ENCODE data around the gene RABL3.
"Not testable (repeated sequence)": the region's sequence is repeated elsewhere in the genome, so short reads cannot be mapped to it uniquely, and the experiment has no call there.

RABL3 gene

DNA sequence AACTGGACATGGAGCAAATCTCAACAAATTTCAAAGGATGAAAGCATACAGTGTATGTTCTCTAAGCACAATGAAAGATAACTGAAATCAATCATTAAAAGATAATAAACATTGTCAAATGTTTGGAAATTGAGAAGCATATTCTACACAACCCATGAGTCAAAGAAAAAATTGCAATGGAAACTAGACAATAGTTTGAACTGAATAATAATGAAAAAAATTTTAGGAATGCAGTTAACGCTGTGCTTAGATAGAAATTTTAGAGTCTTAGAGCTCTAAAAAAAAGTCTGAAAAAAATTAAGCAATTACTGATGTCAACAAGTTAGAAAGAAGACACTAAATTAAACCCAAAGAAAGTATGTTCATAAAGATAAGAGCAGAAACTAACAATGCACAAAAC, 15.5 kb downstream of the RABL3 start:
- Mint-ChIP-seq H3K9me3 (no peaks in the 10 kb centered on the region), H3K4me1 (no peaks in the 10 kb centered on the region), H3K27ac (no peak overlapping the region), H3K36me3 (ENCODE audit: low read depth) (peaks cover 40% of the 10 kb centered on the region), H3K4me3 (no peak overlapping the region), H3K27me3 (no peaks in the 10 kb centered on the region)
- ATAC-seq (no peak), DNase-seq (no peak)

DNA sequence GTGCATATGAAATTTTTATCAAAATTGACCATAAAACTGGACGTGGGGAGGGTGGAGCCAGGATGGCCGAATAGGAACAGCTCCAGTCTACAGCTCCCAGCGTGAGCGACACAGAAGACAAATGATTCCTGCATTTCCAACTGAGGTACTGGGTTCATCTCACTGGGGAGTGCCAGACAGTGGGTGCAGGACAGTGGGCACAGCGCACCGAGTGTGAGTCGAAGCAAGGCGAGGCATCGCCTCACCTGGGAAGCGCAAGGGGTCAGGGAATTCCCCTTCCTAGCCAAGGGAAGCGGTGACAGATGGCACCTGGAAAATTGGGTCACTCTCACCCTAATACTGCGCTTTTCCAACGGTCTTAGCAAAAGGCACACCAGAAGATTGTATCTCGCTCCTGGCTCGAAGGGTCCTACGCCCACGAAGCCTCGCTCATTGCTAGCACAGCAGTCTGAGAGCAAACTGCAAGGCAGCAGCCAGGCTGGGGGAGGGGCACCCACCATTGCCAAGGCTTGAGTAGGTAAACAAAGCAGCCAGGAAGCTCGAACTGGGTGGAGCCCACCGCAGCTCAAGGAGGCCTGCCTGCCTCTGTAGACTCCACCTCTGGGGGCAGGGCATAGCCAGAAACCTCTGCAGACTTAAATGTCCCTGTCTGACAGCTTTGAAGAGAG, 23.0 kb downstream of the RABL3 start:
- not testable (repeated sequence) for H3K27ac Mint-ChIP-seq, H3K9me3 Mint-ChIP-seq, H3K27me3 Mint-ChIP-seq, ATAC-seq
- peak overlapping the region; percentile 25 for H3K4me3 Mint-ChIP-seq
- peaks cover 34% of the 10 kb centered on the region for H3K4me1 Mint-ChIP-seq
- DNase-seq: peak; percentile 41
- H3K36me3 Mint-ChIP-seq (ENCODE audit: low read depth): peaks cover 33% of the 10 kb centered on the region

DNA sequence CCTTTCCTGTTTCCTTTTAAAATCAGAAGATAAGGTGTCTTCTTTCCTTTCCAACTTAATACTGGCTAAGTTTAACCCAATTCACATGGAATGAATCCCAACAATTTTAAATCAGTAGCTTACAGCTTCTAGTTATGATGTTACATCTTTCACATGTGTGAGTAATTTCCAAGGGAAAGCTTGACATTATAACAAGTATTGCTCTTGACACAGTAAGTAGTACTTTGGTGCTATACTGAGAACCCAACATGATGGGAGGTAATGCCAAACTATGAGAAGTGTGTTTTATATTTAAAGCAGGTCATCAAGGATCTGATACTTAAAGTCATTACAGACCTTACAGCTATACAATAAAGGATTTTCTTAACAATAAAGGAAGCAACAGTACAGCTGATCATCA, 29.1 kb downstream of the RABL3 start:
- DNase-seq (no peak), ATAC-seq (no peak)
- peaks cover 10% of the 10 kb centered on the region for H3K36me3 Mint-ChIP-seq (ENCODE audit: low read depth)
- no peak overlapping the region for H3K4me3 Mint-ChIP-seq
- no peaks in the 10 kb centered on the region for H3K9me3 Mint-ChIP-seq
- peaks cover 9% of the 10 kb centered on the region for H3K4me1 Mint-ChIP-seq
- H3K27ac Mint-ChIP-seq: no peak overlapping the region
- H3K27me3 Mint-ChIP-seq: no peaks in the 10 kb centered on the region

DNA sequence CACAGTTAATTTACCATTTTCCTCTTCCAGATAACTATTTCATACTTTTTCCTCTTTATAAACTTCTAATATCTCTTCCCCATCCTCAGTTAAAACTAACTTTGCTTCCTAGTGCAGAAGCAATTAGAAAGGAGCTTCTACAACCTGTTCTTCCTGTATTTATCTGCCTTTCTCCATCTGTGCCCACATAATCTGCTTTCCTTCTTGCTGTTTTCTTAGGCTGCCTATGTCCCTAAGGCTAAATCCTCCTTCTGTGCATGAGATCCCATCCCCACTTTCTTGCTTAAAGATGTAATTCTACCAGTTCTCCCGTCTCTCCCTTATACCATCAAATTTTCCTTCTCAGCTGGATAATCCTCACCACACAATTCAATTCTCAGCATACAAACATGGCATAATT, 31.9 kb downstream of the RABL3 start:
- H3K4me3 Mint-ChIP-seq: no peak overlapping the region
- ATAC-seq (no peak), DNase-seq (no peak)
- H3K4me1 Mint-ChIP-seq: peaks cover 4% of the 10 kb centered on the region
- peaks cover 15% of the 10 kb centered on the region for H3K36me3 Mint-ChIP-seq (ENCODE audit: low read depth)
- no peaks in the 10 kb centered on the region for H3K9me3 Mint-ChIP-seq
- no peaks in the 10 kb centered on the region for H3K27me3 Mint-ChIP-seq
- H3K27ac Mint-ChIP-seq: no peak overlapping the region

DNA sequence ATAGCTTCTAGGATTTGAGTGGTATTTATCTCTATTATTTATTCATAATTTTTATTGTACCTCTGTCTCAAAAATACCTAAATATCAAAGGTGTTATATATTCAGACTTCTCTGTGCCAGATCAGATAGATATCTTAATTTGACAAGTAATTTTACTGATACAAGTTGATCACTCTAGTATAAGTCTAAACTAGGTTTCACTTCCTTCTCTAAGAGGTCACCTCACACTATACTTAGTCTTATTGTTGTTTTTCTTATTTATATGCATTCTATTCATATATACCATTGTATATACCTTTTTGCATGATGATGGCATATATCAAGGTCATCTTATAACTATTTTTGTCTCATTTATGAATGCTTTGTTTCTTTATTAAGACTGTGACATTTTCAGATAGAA, 33.9 kb downstream of the RABL3 start:
- no peak for DNase-seq
- no peak for ATAC-seq
- H3K27me3 Mint-ChIP-seq: no peaks in the 10 kb centered on the region
- peaks cover 30% of the 10 kb centered on the region for H3K36me3 Mint-ChIP-seq (ENCODE audit: low read depth)
- H3K4me3 Mint-ChIP-seq: no peak overlapping the region
- peaks cover 11% of the 10 kb centered on the region for H3K9me3 Mint-ChIP-seq
- H3K27ac Mint-ChIP-seq: no peak overlapping the region
- H3K4me1 Mint-ChIP-seq: no peaks in the 10 kb centered on the region

DNA sequence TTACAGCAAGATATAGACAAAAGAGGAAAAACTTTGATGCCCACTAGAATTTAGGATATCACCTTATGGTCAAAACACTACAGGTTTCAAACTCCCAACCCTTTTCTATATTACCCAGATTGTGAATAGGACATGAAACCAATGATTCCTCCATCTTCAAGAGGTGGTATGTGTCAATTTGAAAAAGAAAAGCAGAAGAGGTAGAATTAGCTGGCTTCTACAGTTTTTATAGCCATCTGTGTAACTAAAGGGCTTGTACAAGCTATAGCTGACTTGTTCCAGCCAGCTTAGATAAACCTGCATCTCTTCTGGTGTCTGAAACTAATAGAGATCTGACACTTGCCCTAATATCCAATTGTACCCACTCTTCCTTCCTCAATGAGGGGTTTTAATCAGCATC, 35.4 kb downstream of the RABL3 start:
- peaks cover 41% of the 10 kb centered on the region for H3K36me3 Mint-ChIP-seq (ENCODE audit: low read depth)
- no peak for DNase-seq
- H3K27me3 Mint-ChIP-seq: no peaks in the 10 kb centered on the region
- H3K27ac Mint-ChIP-seq: no peak overlapping the region
- no peak for ATAC-seq
- H3K9me3 Mint-ChIP-seq: peaks cover 15% of the 10 kb centered on the region
- no peaks in the 10 kb centered on the region for H3K4me1 Mint-ChIP-seq
- no peak overlapping the region for H3K4me3 Mint-ChIP-seq

DNA sequence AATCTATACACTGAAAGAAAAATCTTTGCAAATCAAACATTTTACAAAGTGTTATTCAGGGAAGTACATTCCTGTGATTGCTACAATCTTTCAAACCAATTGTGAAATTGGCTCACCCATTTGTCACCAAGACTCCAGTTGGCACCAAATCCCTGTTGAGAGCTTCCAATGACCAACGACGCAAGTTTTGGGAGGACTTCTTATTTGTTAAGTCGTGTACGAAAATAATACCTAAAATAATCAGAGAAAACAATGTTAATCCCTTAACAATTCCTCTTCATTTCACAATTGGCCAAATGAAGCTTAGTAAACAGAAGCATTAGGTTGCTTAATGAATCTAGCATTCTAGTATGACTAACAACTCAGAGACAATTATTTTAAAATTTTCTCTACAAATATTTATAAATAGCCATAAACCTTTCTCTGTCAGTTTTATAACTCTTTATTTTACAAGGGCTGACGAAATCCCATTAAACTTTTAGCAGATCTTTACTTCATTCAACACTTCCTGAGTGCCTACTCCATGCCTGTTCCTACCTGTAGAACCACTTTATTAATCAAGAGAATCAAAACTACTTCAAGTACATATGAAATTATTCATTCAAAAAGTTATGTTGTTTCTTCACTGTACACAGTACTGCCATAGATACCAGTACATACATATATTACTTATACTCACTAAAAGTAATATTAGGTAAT, 36.3 kb downstream of the RABL3 start:
- Mint-ChIP-seq H3K27ac (no peak overlapping the region), H3K4me1 (no peaks in the 10 kb centered on the region), H3K4me3 (no peak overlapping the region), H3K36me3 (ENCODE audit: low read depth) (peaks cover 45% of the 10 kb centered on the region), H3K27me3 (no peaks in the 10 kb centered on the region), H3K9me3 (peaks cover 15% of the 10 kb centered on the region)
- no peak for DNase-seq
- ATAC-seq: no peak

DNA sequence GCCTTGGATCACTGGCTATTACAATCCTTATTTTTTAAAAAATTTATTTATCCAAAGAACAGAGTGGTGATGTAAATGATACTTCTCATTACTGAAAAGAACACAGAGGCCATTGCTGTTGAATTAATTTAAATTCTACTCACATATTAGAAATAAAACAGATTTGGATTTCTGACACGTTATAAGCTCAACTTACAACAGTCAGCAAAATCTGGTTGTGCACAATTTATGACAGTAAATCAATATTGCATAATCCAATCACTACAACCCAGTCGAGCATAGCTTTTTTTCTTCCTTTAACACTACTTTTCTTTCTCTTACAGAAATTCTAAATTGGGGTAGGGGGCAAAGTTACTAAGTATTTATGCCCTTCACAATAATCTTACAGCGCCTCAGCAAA, 43.0 kb downstream of the RABL3 start:
- H3K27me3 Mint-ChIP-seq: no peaks in the 10 kb centered on the region
- DNase-seq (no peak), ATAC-seq (no peak)
- peaks cover 24% of the 10 kb centered on the region for H3K36me3 Mint-ChIP-seq (ENCODE audit: low read depth)
- H3K9me3 Mint-ChIP-seq: peaks cover 13% of the 10 kb centered on the region
- no peaks in the 10 kb centered on the region for H3K4me1 Mint-ChIP-seq
- no peak overlapping the region for H3K27ac Mint-ChIP-seq
- H3K4me3 Mint-ChIP-seq: no peak overlapping the region

DNA sequence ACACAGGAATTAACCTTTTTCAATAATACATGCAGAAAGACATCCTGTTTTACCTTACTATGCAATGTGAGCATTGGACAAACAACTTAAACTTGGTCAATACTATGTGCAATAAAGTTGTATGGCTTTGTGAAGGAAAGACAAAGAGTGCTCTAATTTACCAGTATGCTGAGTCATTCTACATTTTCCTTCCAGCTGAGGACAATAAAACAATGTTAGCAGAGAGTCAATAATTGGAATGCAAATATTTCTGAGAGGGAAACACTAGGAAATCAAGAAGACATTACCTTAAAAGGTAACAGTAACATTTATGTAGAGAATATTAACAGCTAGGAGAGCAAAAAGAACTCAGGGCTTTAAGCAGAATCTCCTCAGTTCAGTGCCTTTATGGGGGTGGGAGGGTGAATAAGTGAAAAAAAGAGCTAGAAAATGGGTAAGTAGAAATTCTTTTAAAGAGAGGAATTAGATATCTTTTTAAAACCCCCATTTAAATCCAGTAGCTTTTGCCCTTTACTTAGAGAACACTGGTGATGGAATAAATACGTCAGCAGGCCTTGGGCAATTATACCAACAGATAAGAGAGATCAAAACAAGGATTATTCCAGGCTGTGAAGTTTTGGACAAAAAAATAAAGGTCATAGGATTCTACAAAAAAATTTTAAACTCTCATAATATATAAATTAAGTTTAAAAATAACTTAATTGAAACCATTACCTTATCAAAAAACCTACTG, 48.7 kb downstream of the RABL3 start:
- no peak overlapping the region for H3K4me3 Mint-ChIP-seq
- peaks cover 10% of the 10 kb centered on the region for H3K36me3 Mint-ChIP-seq (ENCODE audit: low read depth)

DNA sequence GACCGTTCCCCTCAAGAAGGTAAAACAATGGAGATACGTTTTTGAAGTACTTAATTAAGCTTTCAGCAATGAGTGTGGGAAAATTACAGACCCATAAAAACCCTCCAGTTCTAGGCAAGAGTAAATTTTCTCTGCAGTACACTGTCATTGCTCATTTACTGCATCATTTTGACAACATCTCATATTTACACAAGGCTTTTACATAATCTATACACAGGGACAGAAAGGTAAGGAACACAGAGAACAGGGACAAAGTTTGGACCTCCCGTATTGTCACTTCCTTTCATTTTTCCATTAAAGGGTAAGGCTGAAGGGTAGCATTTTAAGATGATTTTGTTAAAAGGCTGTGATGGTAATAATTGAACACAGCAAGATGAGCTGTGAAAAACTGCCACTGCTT, 52.9 kb downstream of the RABL3 start:
- Mint-ChIP-seq H3K27ac (no peak overlapping the region), H3K4me3 (no peak overlapping the region), H3K4me1 (peaks cover 2% of the 10 kb centered on the region), H3K9me3 (no peaks in the 10 kb centered on the region), H3K36me3 (ENCODE audit: low read depth) (peaks cover 14% of the 10 kb centered on the region), H3K27me3 (no peaks in the 10 kb centered on the region)
- DNase-seq: no peak
- ATAC-seq: no peak

More for the DNA sequence above, 48.7 kb downstream of the RABL3 start:
- no peak overlapping the region for H3K27ac Mint-ChIP-seq
- no peaks in the 10 kb centered on the region for H3K9me3 Mint-ChIP-seq
- peaks cover 2% of the 10 kb centered on the region for H3K4me1 Mint-ChIP-seq
- ATAC-seq (no peak), DNase-seq (no peak)
- no peaks in the 10 kb centered on the region for H3K27me3 Mint-ChIP-seq

DNA sequence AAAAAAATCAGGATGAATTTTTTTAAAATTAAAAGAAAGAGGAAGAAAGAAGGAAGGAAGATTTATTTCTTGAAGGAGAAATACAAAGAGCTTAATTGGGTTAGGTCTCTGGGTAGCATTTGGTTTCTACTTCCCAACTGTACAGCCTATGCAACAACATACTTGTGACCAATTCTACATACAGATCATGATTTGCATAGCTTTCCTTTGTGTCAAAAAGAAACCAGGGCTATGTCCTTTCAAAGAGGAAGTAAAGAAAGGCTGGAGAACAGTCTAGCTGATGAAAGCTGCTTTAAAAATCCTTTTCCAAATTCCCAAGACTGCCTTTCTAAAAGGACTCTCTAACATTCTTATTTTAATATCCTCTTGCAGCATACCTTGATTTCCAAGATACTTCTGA, 54.2 kb downstream of the RABL3 start:
- H3K9me3 Mint-ChIP-seq: no peaks in the 10 kb centered on the region
- H3K27ac Mint-ChIP-seq: no peak overlapping the region
- H3K4me3 Mint-ChIP-seq: no peak overlapping the region
- DNase-seq (no peak), ATAC-seq (no peak)
- no peaks in the 10 kb centered on the region for H3K27me3 Mint-ChIP-seq
- H3K4me1 Mint-ChIP-seq: no peaks in the 10 kb centered on the region
- peaks cover 14% of the 10 kb centered on the region for H3K36me3 Mint-ChIP-seq (ENCODE audit: low read depth)

DNA sequence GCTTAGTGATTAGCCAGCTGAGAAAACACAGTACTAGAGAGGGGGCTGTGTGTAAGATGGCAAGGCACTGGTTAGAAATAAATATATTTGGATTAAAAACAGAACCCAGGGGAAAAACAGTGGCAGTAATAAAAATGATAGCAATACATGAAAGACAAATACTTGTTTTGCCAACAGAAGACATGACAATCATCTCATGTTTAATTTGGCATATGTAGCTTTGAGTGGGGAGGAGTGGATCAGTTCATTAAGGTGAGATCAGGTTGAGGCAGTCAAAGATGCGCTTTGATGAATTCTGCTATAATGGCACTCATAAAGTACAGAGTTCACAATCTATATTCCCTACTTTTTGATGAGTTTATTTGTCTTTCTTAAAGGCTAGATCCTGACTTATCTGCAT, 56.9 kb downstream of the RABL3 start:
- no peak overlapping the region for H3K27ac Mint-ChIP-seq
- no peaks in the 10 kb centered on the region for H3K27me3 Mint-ChIP-seq
- H3K4me1 Mint-ChIP-seq: no peaks in the 10 kb centered on the region
- H3K4me3 Mint-ChIP-seq: no peak overlapping the region
- H3K36me3 Mint-ChIP-seq (ENCODE audit: low read depth): peaks cover 8% of the 10 kb centered on the region
- H3K9me3 Mint-ChIP-seq: no peaks in the 10 kb centered on the region
- ATAC-seq (no peak), DNase-seq (no peak)

DNA sequence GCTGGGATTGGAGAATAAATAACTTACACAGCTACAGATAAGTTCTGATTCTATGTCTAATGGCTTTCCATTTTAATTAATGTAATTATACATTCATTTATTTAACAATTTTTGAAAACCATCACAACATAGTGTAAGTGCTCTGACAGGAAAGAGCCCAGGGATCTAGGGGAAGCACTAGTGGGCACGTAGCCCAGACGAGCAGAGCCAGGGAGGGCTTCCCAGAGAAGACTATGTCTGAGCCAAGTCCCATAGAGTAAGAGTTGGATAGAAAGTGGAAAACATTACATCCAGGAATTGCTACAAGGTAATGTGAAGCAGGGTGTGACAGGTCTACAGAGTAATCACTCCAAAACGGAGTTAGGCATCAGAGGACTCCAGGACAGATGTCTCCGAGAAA, 57.4 kb downstream of the RABL3 start:
- no peaks in the 10 kb centered on the region for H3K4me1 Mint-ChIP-seq
- no peak overlapping the region for H3K27ac Mint-ChIP-seq
- no peaks in the 10 kb centered on the region for H3K27me3 Mint-ChIP-seq
- no peaks in the 10 kb centered on the region for H3K9me3 Mint-ChIP-seq
- ATAC-seq (no peak), DNase-seq (no peak)
- peaks cover 8% of the 10 kb centered on the region for H3K36me3 Mint-ChIP-seq (ENCODE audit: low read depth)
- no peak overlapping the region for H3K4me3 Mint-ChIP-seq

DNA sequence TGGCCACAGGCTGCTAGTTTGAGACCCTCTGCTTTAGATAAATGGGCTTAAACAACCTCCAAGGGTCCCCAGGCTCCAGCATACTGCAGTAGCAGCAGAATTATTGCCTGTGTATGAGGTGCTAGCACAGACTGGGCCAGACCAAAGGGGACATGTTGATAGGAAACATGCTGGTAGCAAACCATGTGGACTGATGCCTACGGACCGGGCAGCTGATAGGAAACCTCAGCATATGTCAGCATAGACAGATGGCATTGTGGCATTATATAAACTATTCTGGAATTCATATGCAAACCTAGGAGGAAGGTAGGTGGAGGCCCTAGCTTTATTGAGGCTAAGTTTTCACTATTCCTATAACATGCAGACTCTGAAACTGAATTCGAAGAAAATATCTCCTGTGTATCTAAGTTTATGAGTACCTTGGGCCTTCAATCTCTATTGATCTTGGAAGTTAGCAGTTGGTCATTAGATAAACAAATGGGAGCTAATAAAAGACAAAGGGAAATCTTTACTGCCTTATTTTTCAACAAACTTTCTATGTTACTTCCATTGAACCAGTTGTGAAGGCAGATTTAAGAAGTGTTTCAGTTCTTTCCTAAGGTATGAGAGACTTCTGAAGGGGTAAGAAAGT, 58.5 kb downstream of the RABL3 start:
- no peak for ATAC-seq
- Mint-ChIP-seq H3K4me3 (no peak overlapping the region), H3K4me1 (peaks cover 3% of the 10 kb centered on the region), H3K36me3 (ENCODE audit: low read depth) (peaks cover 4% of the 10 kb centered on the region), H3K27me3 (no peaks in the 10 kb centered on the region), H3K27ac (no peak overlapping the region), H3K9me3 (no peaks in the 10 kb centered on the region)
- no peak for DNase-seq

DNA sequence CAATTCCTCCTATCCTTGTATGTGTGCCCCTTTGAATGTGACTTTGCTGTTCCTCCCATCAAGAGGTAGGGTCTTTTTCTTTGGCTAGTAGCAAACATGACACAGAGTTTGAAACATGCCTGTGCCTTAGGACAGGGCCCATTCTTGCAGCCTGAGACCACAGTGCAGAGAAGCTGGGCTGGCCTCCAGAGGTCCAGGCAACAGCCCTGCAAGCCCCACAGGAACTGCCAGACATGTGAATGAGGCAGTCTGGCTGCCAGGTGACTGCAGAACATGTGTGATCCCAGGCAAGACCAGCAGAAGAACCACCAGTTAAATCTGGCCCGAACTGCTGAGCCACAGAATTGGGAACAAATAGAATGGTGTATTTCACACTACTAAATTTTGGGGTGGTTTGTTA, 59.1 kb downstream of the RABL3 start:
- Mint-ChIP-seq H3K4me1 (peaks cover 8% of the 10 kb centered on the region), H3K9me3 (no peaks in the 10 kb centered on the region), H3K36me3 (ENCODE audit: low read depth) (peaks cover 4% of the 10 kb centered on the region), H3K27ac (no peak overlapping the region), H3K4me3 (no peak overlapping the region), H3K27me3 (no peaks in the 10 kb centered on the region)
- DNase-seq: no peak
- no peak for ATAC-seq

All from activated naive CD8-positive, alpha-beta T cell treated with anti-CD3 and anti-CD28 coated beads, Interleukin-2, amount 50 U/mL, for 24 hours (primary cell).